Testis (tissue), 3 donors: ENCODE results near the gene VAV2. TPM values are rescaled to one million over a fixed set of nuclear protein-coding genes. Genes with fewer than 3 reads are reported as not detected.
A peak's percentile ranks its signal among the peaks of the same experiment; 100 is the strongest.
"Not testable (repeated sequence)": the region's sequence is repeated elsewhere in the genome, so short reads cannot be mapped to it uniquely, and the experiment has no call there.

Experiments
- DNase-seq: peaks from one replicate; pipeline ENCODE4 v3.0.0-alpha.2; 2019
- H3K27ac ChIP-seq, 2 donors: fragments of 200-600 bp; sonication (generic); one replicate each; pipeline ENCODE4 v1.5.1; 2019
- H3K27me3 ChIP-seq: fragments of 200-600 bp; sonication (generic); one replicate; pipeline ENCODE4 v1.5.1; 2019
- H3K36me3 ChIP-seq: fragments of 200-600 bp; sonication (generic); one replicate; pipeline ENCODE4 v1.5.1; 2017; ENCODE audit warnings: low read depth; ENCODE audit errors: missing control alignments
- H3K4me1 ChIP-seq: fragments of 200-600 bp; sonication (generic); one replicate; pipeline ENCODE4 v1.5.1; 2019
- H3K4me3 ChIP-seq, 2 donors: fragments of 200-600 bp; sonication (generic); one replicate each; pipeline ENCODE4 v1.5.1; 2017 to 2019
- H3K9me3 ChIP-seq: fragments of 200-600 bp; sonication (generic); one replicate; pipeline ENCODE4 v1.5.1; 2017
- CTCF ChIP-seq, 3 experiments: fragments of 450-650 bp in 2 of 3; fragments of 200-600 bp in 1 of 3; sonication (generic) in 1 of 3; IDR thresholded peaks; one replicate each; pipeline ENCODE4 v1.5.1; 2016 to 2019; ENCODE audit warnings: antibody characterized with exemption in 3 of 3, mild to moderate bottlenecking in 2 of 3, moderate library complexity in 1 of 3
- POLR2A ChIP-seq: fragments of 450-650 bp; IDR thresholded peaks from one replicate; pipeline ENCODE4 v1.6.1; 2017; ENCODE audit warnings: antibody characterized with exemption, mild to moderate bottlenecking, moderate library complexity
- WGBS, 2 donors: methylation state at CpG; one replicate each; pipeline ENCODE4 v1.1.5; 2018; 5-methylcytosine and 5-hydroxymethylcytosine counted together
- intact Hi-C: fragments of 100-400 bp; cut with DNase I; formaldehyde crosslinking; loops from one replicate; pipeline ENCODE4 v1.15.1; 2023; ENCODE audit warnings: low total_unique reads
- polyA plus RNA-seq: library from polyadenylated mRNA; stranded (reverse); fragments of 350-450 nt; fragmentation: Illumina TruSeq; extraction: RNeasy Lipid Tissue Mini Kit (QIAGEN cat#74804); gene quantifications from one replicate; pipeline ENCODE4 v1.2.3, GENCODE V29; 2014; ENCODE audit warnings: low read depth, low replicate concordance; ENCODE audit not compliant: insufficient read depth
- total RNA-seq, 2 donors: library from RNA; depleted of rRNA; stranded (reverse); fragments of >200 nt; gene quantifications; one replicate each; pipeline ENCODE4 v1.2.3, GENCODE V29; 2016

VAV2 gene
- total and polyA plus RNA-seq, 3 donors from 2014 or later = 11.0 to 14.1 (median 12.2) TPM

GRCh38 chr9:133991214-133991921 is 756 bp downstream of the VAV2 start:
- Histone ChIP-seq H3K4me3 (peak overlapping the region; percentile 59 to 60), H3K27me3 (no peaks in the 10 kb centered on the region), H3K4me1 (peaks cover 9% of the 10 kb centered on the region), H3K36me3 (no peaks in the 10 kb centered on the region), H3K9me3 (no peaks in the 10 kb centered on the region), H3K27ac (no peak overlapping the region)
- no peak for DNase-seq
- 0 to 1% methylated on average over 13 to 65 of the region's 82 CpGs for WGBS, 2 donors
- TF ChIP-seq CTCF (IDR thresholded peaks at IDR 0.05) (no peak), POLR2A (no peak)
- intact Hi-C loops = no loop called here

DNA sequence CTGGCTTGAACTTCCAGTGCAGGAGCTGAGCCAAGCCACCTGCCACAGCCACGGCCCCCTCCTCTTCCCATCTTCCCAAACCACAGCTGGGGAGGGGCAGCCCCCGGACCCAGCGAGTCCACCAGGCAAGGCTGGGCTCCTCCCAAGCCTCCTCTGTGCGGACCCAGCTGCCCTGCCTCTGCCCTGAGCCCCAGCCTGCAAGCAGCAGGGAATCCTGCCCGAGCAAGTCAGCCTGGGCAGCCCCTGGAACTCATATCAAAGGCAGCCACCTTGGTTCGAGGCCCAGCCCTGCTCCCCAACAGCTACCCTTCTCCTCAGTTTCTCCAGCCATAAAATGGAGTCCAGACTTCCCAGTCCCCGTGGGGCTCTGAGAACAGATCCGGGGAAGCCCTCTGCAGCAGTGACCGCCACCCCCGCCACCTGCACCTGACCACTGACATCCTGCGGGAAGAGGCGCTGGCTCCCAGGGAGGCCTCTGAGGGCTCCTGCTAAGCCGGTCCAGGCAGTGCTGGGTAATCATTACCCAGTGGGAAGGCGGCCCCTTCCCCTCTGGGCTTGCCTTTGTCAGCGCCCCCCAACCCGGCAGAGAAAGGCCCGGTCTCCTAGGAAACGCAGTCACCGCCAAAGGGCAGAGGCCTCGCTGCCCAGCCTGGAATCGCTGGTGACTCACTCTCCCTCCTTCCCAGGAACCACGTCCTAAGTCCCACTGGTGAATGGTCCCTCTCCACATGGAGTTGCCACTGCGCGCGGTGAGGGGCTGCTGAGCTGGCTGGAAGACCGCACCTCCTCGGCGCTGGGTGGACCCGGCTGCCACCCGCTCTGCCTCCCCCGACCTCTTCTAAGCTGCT is 1.5 kb downstream of the VAV2 start:
- WGBS, 2 donors = 24 to 31% methylated on average over 3 to 29 of the region's 31 CpGs
- Histone ChIP-seq H3K9me3 (no peaks in the 10 kb centered on the region), H3K4me3 (peak overlapping the region; percentile 59 to 60), H3K36me3 (no peaks in the 10 kb centered on the region), H3K27ac (no peak overlapping the region), H3K27me3 (no peaks in the 10 kb centered on the region), H3K4me1 (peaks cover 9% of the 10 kb centered on the region)
- TF ChIP-seq POLR2A (no peak), CTCF (IDR thresholded peaks at IDR 0.05) (no peak)
- intact Hi-C loops = no loop called here
- DNase-seq = no peak

DNA sequence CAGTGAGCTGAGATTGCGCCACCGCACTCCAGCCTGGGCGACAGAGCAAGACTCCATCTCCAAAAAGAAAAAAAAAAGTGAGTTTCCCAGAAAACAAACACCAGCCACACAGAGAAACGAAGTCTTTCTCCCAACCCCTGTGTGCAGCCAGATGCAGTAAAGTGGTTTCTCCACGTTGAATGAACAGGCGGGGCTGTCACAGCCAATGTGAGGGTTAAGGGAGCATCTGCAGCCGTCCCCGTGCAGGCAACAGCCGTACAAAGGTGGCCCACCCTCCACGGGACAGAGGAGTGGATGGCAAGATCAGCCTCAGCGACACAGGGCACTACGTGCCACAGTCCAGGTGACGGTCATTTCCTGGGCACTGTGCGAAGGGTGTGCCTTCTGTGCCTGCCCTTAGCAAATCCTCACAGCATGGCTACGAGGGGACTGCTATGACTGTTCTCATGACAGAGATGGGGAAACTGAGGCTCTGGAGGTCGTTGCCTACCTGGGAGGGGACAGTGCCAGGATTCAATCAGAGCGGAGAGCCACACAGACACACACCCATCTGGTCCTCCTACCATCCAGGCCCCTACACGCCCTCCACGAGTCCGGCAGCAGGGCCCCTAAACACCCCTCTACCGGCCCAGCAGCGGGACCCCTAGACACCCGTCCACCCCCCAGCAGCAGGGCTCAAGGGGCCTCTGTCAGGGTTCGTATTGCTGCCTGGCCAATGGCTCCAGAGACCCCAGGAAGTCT is 2.3 kb downstream of the VAV2 start:
- DNase-seq = no peak
- intact Hi-C loops = no loop called here
- H3K36me3 ChIP-seq = no peaks in the 10 kb centered on the region
- no peak overlapping the region for H3K27ac ChIP-seq
- TF ChIP-seq CTCF (IDR thresholded peaks at IDR 0.05) = no peak
- TF ChIP-seq POLR2A = no peak
- peaks cover 9% of the 10 kb centered on the region for H3K4me1 ChIP-seq
- WGBS, 2 donors = 80 to 85% methylated on average over 20 to 24 of the region's 24 CpGs
- H3K9me3 ChIP-seq = no peaks in the 10 kb centered on the region
- no peaks in the 10 kb centered on the region for H3K27me3 ChIP-seq
- no peak overlapping the region for H3K4me3 ChIP-seq

GRCh38 chr9:133988771-133989170 is 3.4 kb downstream of the VAV2 start:
- H3K27ac ChIP-seq, H3K9me3 ChIP-seq: not testable (repeated sequence)
- 89% methylated on average over 13 to 14 of the region's 14 CpGs for WGBS, 2 donors

More at GRCh38 chr9:133988771-133989170, 3.4 kb downstream of the VAV2 start:
- H3K36me3 ChIP-seq, H3K4me3 ChIP-seq, H3K27me3 ChIP-seq, H3K4me1 ChIP-seq, DNase-seq, intact Hi-C loops: not testable (repeated sequence)
